ENCODE data around the gene HENMT1. TPM values are rescaled to one million over a fixed set of nuclear protein-coding genes. Genes with fewer than 3 reads are reported as not detected.
"Not testable (repeated sequence)": the region's sequence is repeated elsewhere in the genome, so short reads cannot be mapped to it uniquely, and the experiment has no call there.

HENMT1 gene
- total RNA-seq = 10 to 100 TPM; 26.1 to 26.4 TPM

GRCh38 chr1:108661030-108661609 is at the start of gene HENMT1:
HENMT1 (minus strand) TSS chr1:108661093; CDS start chr1:108659884, 1,209 bp downstream.
- H3K4me3 Mint-ChIP-seq = peak within 1 kb of the TSS; percentile 84
- peaks cover 41% of the 10 kb centered on the region for H3K4me1 Mint-ChIP-seq
- peak; percentile 85 for DNase-seq
- H3K27ac Mint-ChIP-seq = peak within 1 kb of the TSS; percentile 97
- H3K36me3 Mint-ChIP-seq = peaks cover 14% of the 10 kb centered on the region
- H3K27me3 Mint-ChIP-seq = no peaks in the 10 kb centered on the region
- H3K9me3 Mint-ChIP-seq = no peaks in the 10 kb centered on the region

GRCh38 chr1:108708691-108709660 is 48.1 kb upstream of the HENMT1 start:
- peaks cover 4% of the 10 kb centered on the region for H3K4me1 Mint-ChIP-seq
- no peak overlapping the region for H3K27ac Mint-ChIP-seq
- H3K9me3 Mint-ChIP-seq = no peaks in the 10 kb centered on the region
- no peaks in the 10 kb centered on the region for H3K36me3 Mint-ChIP-seq
- no peaks in the 10 kb centered on the region for H3K27me3 Mint-ChIP-seq
- DNase-seq = peak; percentile 55
- no peak overlapping the region for H3K4me3 Mint-ChIP-seq

- peaks cover 12% of the 10 kb centered on the region for H3K4me1 Mint-ChIP-seq
- peaks cover 6% of the 10 kb centered on the region for H3K36me3 Mint-ChIP-seq
- H3K27me3 Mint-ChIP-seq = no peaks in the 10 kb centered on the region
- H3K4me3 Mint-ChIP-seq = no peak overlapping the region
- no peak for DNase-seq
- H3K27ac Mint-ChIP-seq = no peak overlapping the region
- H3K9me3 Mint-ChIP-seq = no peaks in the 10 kb centered on the region
Observed at GRCh38 chr1:108706643-108707042, 45.8 kb upstream of the HENMT1 start.

GRCh38 chr1:108704496-108704895 is 43.6 kb upstream of the HENMT1 start:
- no peaks in the 10 kb centered on the region for H3K9me3 Mint-ChIP-seq
- H3K4me3 Mint-ChIP-seq = no peak overlapping the region
- no peak for DNase-seq
- peaks cover 17% of the 10 kb centered on the region for H3K36me3 Mint-ChIP-seq
- H3K27me3 Mint-ChIP-seq = no peaks in the 10 kb centered on the region
- H3K4me1 Mint-ChIP-seq = peaks cover 20% of the 10 kb centered on the region
- H3K27ac Mint-ChIP-seq = peak overlapping the region; percentile 81

GRCh38 chr1:108703939-108704338 is 43.0 kb upstream of the HENMT1 start:
- DNase-seq = no peak
- no peak overlapping the region for H3K4me3 Mint-ChIP-seq
- peaks cover 25% of the 10 kb centered on the region for H3K4me1 Mint-ChIP-seq

GRCh38 chr1:108702109-108702508 is 41.2 kb upstream of the HENMT1 start:
- H3K4me3 Mint-ChIP-seq = not testable (repeated sequence)
- peaks cover 35% of the 10 kb centered on the region for H3K36me3 Mint-ChIP-seq

More at GRCh38 chr1:108703939-108704338, 43.0 kb upstream of the HENMT1 start:
- peaks cover 22% of the 10 kb centered on the region for H3K36me3 Mint-ChIP-seq
- H3K27ac Mint-ChIP-seq = peak overlapping the region; percentile 81
- H3K9me3 Mint-ChIP-seq = no peaks in the 10 kb centered on the region
- no peaks in the 10 kb centered on the region for H3K27me3 Mint-ChIP-seq

GRCh38 chr1:108701176-108701849 is 40.4 kb upstream of the HENMT1 start:
- Mint-ChIP-seq H3K4me3 (no peak overlapping the region), H3K36me3 (peaks cover 41% of the 10 kb centered on the region), H3K4me1 (peaks cover 37% of the 10 kb centered on the region), H3K27ac (no peak overlapping the region), H3K27me3 (no peaks in the 10 kb centered on the region), H3K9me3 (no peaks in the 10 kb centered on the region)
- no peak for DNase-seq

More at GRCh38 chr1:108702109-108702508, 41.2 kb upstream of the HENMT1 start:
- H3K4me1 Mint-ChIP-seq = peaks cover 30% of the 10 kb centered on the region
- H3K27ac Mint-ChIP-seq, H3K9me3 Mint-ChIP-seq, H3K27me3 Mint-ChIP-seq, DNase-seq: not testable (repeated sequence)

- no peaks in the 10 kb centered on the region for H3K27me3 Mint-ChIP-seq
- no peak for DNase-seq
- peak overlapping the region; percentile 64 for H3K27ac Mint-ChIP-seq
- H3K36me3 Mint-ChIP-seq = peaks cover 50% of the 10 kb centered on the region
- no peaks in the 10 kb centered on the region for H3K9me3 Mint-ChIP-seq
- peak overlapping the region; percentile 25 for H3K4me3 Mint-ChIP-seq
- H3K4me1 Mint-ChIP-seq = peaks cover 46% of the 10 kb centered on the region
Observed at GRCh38 chr1:108699375-108700332, 38.8 kb upstream of the HENMT1 start.

- H3K9me3 Mint-ChIP-seq = no peaks in the 10 kb centered on the region
- peaks cover 44% of the 10 kb centered on the region for H3K4me1 Mint-ChIP-seq
- H3K4me3 Mint-ChIP-seq = peak overlapping the region; percentile 78
- no peaks in the 10 kb centered on the region for H3K27me3 Mint-ChIP-seq
- no peak for DNase-seq
- peaks cover 67% of the 10 kb centered on the region for H3K36me3 Mint-ChIP-seq
- peak overlapping the region; percentile 63 for H3K27ac Mint-ChIP-seq
Observed at GRCh38 chr1:108695535-108695934, 34.6 kb upstream of the HENMT1 start.

GRCh38 chr1:108692724-108693655 is 32.1 kb upstream of the HENMT1 start:
- H3K36me3 Mint-ChIP-seq = peaks cover 50% of the 10 kb centered on the region

GRCh38 chr1:108691942-108692723 is 31.2 kb upstream of the HENMT1 start, which contains the start of gene PRPF38B:
PRPF38B (plus strand) TSS chr1:108692310; CDS start chr1:108692592, 282 bp downstream.
- Mint-ChIP-seq H3K27ac (peak within 1 kb of the TSS; percentile 98), H3K4me3 (peak within 1 kb of the TSS; percentile 91), H3K4me1 (peaks cover 37% of the 10 kb centered on the region), H3K9me3 (no peaks in the 10 kb centered on the region), H3K27me3 (no peaks in the 10 kb centered on the region), H3K36me3 (peaks cover 44% of the 10 kb centered on the region)
- DNase-seq = peak; percentile 94

More at GRCh38 chr1:108692724-108693655, 32.1 kb upstream of the HENMT1 start:
- H3K9me3 Mint-ChIP-seq = no peaks in the 10 kb centered on the region
- peak; percentile 71 for DNase-seq
- H3K4me1 Mint-ChIP-seq = peaks cover 42% of the 10 kb centered on the region
- no peaks in the 10 kb centered on the region for H3K27me3 Mint-ChIP-seq
- peak overlapping the region; percentile 98 for H3K27ac Mint-ChIP-seq
- peak overlapping the region; percentile 91 for H3K4me3 Mint-ChIP-seq

- peak overlapping the region; percentile 98 for H3K27ac Mint-ChIP-seq
- H3K4me3 Mint-ChIP-seq = peak overlapping the region; percentile 91
- H3K36me3 Mint-ChIP-seq = peaks cover 38% of the 10 kb centered on the region
- H3K9me3 Mint-ChIP-seq = no peaks in the 10 kb centered on the region
- no peaks in the 10 kb centered on the region for H3K27me3 Mint-ChIP-seq
- peaks cover 30% of the 10 kb centered on the region for H3K4me1 Mint-ChIP-seq
- no peak for DNase-seq
Observed at GRCh38 chr1:108691128-108691941, 30.4 kb upstream of the HENMT1 start.
